Stimulated activated CD4-positive, alpha-beta T cell treated with anti-CD3 and anti-CD28 coated beads, TNF-alpha, amount 100 ng/mL, for 1 hour (primary cell): Measurements from ENCODE around the gene SYCE3.
A peak's percentile ranks its signal among the peaks of the same experiment; 100 is the strongest.

ENCODE experiments used
- DNase-seq, 3 donors: peaks; one replicate each; pipeline ENCODE4 v3.0.0-alpha.2; 2020; ENCODE audit warnings: low read depth in 3 of 3, low spot score in 1 of 3

Gene SYCE3

GRCh38 chr22:50600967-50601668, 38.4 kb upstream of the SYCE3 start:
- DNase-seq, result no peak

DNA sequence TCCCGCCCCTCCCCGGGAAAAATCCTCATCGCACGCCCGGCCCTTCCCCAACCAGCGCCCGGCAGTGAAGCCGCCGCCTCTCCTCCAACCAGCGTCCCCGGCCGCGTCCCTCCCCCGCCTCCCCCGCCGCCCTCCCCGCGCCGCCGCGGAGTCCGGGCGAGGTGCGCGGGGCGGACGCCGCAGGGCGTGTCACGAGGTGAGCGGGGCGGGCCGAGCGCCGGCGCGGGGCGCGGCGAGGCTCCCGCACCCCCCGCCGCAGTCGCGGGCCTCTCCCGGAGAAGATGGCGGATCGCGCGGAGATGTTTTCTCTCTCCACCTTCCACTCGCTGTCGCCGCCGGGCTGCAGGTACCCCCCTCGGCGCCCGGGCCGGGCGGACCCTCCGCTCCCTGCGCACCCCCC, 37.8 kb upstream of the SYCE3 start, which contains the start of gene MAPK8IP2:
TSS of gene MAPK8IP2 (plus strand) at position 256 of the 400 bp plus-strand sequence. CDS start at position 282, 26 bp downstream.
- no peak for DNase-seq

- DNase-seq, result peak in 2 of 3 donors; percentile 30 to 52
Observed at GRCh38 chr22:50599816-50600455, 37.2 kb upstream of the SYCE3 start.

DNA sequence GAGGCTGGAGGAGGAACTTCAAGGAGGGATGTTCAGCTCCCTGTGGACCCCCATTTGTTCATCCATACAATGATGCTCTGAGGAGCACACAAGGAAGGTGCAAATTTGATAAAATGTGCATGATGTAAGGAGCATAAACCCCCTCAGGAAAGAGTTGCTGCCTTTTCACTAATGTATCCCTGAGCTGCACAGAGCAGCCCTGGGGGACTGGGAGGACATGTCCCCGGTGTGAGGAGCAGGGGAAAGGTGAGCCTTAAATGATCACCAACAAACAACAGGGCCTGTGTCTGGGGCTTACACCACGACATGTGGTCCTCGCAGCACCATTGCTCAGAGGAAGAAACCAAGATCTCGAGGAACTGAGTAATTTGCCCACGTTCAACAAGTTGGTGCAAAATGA, 34.4 kb upstream of the SYCE3 start:
- no peak for DNase-seq

DNA sequence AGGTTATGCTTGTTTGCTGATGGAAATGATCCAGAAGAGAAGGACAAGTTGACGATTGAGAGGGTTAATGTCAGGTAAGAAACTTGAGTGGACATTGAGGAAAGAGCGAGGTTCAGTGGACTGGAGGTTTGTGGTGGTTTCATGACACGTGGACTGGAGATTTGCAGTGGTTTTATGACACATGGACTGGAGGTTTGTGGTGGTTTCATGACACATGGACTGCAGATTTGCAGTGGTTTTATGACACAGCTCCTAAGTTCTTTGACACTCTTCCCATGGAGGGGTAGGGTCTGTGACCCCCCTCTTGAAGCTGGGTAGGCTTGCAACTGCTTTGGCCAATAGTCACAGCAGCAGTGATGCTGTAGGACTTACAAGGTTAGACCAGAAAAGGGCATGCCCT, 32.5 kb upstream of the SYCE3 start:
- DNase-seq, result no peak

DNA sequence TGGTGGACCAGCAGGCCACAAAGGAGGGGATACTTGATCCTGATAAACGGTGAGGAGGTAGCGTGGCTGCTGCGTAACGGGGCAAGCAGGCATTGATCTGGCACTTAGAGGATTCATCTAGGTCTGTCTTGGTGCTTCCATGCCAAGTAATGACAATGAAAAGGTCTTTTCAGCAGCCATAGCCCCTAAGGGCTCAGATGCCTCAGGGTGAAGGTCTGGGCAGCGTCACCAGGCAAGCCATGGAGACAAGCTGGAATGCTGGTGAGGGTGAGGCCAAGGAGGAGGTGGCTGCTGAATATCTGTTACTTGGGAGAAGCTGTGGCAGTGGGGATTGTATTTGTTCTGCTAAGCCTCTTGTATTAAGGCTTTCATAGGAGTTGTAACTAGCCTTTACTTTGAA, 24.7 kb upstream of the SYCE3 start:
- no peak for DNase-seq

GRCh38 chr22:50586416-50586815, 23.7 kb upstream of the SYCE3 start:
- no peak for DNase-seq

DNA sequence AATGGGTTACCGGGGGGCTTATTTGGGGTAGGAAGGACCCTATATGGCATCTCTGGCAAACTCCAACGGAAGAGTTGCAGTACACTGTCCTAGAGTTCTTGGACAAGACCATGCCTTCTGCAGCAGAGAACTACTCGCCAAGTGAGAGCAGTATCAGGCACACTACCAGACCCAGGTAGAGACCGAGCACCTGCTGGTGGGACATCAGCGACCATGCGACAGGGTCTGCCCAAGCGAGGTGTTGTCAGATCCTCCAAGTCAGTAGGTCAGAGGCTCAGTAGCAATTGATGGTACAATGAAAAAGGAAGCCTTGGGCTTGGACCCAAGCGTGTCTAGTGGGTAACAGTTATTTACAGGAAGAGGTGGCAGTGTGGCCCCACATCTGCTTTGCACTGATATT, 23.1 kb upstream of the SYCE3 start:
- no peak for DNase-seq

DNA sequence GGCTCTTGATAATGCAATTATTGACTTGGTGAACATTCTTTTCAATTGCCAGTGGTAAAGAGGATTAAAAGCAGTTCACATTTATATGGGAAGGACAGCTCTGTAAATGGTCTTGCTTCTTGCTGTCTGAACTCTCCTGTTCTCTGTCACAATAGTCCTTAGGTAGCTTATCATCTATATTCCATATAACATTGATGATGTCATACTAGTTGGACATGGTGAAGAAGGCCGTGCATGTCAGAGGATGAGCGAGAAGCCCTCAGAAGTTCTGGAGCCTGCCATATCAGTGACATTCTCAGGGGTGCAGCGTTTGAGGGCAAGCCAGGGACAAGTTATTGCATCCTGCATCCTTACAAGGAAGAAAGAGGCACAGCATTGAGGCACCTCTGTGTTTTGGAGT, 22.5 kb upstream of the SYCE3 start:
- DNase-seq, result no peak

- DNase-seq, result no peak
Observed at GRCh38 chr22:50584106-50585096, 21.7 kb upstream of the SYCE3 start.

DNA sequence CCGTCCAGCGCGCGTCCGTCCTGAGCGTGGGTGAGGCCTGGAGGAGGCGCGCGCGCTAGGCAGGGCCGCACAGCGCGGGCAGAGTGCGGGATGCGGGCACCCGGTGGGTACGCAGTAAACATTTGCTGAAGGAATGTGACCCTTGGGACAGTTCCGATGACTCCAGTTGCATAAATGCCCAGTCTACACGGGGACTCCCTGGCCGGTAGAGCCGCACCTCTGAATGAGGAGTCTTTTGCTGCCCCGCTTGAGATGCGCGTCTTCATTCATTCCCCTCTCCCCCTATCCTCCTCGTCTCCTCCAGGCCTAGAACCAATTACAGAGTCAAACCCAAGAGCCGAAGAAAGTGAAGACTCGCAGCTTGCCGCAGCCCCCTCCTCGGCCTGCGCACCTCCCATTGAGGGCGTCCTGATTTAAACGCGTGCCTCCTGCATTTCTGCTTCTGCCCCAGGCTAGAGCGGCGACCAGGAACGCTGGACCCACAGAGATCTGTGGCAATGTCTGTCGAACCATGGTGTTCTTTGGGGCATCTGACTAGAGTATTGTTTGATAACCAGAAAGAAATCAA, 20.7 kb upstream of the SYCE3 start:
- no peak for DNase-seq

GRCh38 chr22:50582493-50583293, 20.0 kb upstream of the SYCE3 start, which contains the start of gene CHKB:
Gene CHKB (minus strand): TSS chr22:50582849. CDS start chr22:50582781, 68 bp downstream.
- peak; percentile 94 to 96 (median 95) for DNase-seq

DNA sequence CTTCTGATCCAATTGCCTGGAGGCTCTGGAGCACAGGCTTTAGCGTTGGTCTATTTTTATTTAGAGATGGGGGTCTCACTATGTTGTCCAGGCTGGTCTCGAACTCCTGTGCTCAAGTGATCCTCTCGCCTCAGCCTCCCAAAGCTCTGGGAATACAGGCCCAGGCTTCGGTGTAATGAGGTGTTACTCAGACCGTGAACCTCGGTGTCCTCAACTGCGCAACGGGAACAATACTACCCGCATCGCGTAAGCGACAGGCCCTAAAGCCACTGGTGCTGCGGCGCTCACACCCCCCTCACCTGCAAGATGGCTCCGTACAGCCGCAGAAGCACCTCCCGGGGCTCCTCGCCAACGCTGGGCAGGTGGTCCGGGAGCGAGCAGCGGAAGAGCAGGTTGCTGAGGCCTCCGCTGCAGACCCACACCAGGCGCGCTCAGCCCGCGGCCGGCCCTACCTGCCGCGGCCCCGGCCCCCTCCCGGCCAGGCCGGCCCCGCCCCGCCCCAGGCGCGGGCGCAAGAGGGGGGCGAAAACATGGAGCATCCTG, 19.3 kb upstream of the SYCE3 start:
- no peak for DNase-seq

GRCh38 chr22:50581031-50581949, 18.6 kb upstream of the SYCE3 start:
- DNase-seq, result no peak

DNA sequence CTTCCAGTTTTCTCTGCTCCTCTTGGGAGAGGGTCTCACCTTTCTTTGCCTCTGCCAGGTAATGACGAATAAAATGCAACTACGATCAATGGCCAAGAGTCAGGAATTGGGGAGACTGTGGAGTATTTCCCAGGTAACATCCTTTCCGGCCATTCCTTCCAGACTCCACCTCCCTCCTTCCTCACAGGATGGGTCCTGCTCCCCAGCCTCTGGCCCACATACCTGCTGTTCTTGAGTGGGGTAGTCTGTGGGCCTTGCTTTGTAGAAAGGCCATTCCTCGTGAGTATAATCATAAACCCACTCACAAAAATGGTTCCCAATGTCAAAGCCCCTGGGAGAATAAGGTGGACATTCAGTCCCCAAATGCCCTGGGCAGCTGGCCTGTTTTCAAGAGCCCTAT, 17.0 kb upstream of the SYCE3 start:
- DNase-seq, result no peak

DNA sequence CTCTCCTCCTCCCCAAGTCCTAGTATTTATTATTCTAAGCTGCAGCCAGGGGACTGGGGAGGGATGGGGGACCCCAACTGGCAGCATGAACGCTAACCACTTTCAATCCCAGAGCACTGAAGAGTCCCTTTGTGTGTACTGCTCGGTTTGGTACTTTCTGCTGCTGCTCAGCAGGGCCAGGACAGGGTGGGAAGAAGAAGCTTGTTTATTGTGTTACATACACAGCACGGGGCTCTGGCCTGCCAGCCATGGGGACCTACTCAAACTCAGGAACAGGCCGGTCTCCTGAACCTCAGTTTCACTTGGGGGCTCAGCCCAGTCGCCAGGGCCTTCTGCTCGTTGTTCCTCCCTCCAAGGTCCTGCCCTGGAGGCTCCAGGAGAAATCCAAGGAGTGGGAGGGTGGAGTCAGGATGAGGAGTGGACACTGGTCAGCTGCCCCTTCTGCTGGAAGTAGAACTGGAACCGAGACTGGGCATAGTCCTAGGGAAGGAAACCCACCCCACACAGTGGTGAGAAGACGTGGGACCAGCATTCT, 16.1 kb upstream of the SYCE3 start:
- DNase-seq, result no peak

DNA sequence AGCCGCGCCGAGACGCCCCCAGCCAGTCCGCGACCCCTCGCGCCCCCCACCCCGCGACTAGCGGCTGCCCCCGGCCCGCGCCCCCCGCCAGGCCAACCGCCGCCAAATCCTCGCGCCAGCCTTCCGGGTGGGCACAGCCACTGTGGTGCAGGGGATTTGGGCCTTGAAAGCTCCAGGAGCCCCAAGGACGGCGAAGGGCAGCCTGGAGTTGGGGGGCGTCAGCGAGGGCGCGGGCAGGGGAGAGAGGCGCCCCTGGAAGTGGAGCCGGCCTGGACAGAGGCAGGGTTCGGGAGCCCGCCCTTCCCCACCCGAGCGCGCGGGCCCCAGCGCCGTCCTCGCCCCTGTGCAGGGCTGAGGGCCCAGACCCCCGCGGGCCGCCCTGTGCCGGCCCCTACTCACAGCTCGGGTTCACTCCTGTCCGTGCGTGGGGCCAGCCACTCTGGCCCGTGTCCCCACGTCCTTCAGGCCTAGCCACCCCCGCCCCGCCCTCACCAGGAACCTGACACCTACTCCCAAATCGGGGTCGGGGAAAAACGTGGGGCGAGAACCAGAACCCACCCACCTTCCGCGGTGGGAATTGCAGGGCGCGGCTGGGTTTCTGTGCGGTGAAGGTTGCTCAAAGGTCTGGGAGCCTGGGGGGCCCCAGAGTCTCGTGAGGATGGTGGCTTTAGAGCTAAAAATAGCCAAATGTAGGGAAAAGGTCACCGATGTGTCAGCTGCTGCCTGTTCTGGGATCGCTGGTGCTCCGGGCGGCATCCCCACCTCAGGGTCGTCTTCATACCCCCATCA, 15.5 kb upstream of the SYCE3 start, which contains the start of gene CPT1B:
TSS of gene CPT1B (minus strand) at position 441 of the 789 bp plus-strand sequence. CDS start 512 bp downstream, outside the sequence.
- DNase-seq, result no peak

GRCh38 chr22:50577697-50577986, 14.9 kb upstream of the SYCE3 start:
- DNase-seq, result no peak
